IPS DF 4.7 (cell line): ENCODE data around the gene CALB2.

Source experiments
- DNase-seq: peaks from one replicate; pipeline ENCODE4 v3.0.0-alpha.2; 2013; ENCODE audit warnings: low spot score; ENCODE audit errors: extremely low read depth

CALB2 gene

DNA sequence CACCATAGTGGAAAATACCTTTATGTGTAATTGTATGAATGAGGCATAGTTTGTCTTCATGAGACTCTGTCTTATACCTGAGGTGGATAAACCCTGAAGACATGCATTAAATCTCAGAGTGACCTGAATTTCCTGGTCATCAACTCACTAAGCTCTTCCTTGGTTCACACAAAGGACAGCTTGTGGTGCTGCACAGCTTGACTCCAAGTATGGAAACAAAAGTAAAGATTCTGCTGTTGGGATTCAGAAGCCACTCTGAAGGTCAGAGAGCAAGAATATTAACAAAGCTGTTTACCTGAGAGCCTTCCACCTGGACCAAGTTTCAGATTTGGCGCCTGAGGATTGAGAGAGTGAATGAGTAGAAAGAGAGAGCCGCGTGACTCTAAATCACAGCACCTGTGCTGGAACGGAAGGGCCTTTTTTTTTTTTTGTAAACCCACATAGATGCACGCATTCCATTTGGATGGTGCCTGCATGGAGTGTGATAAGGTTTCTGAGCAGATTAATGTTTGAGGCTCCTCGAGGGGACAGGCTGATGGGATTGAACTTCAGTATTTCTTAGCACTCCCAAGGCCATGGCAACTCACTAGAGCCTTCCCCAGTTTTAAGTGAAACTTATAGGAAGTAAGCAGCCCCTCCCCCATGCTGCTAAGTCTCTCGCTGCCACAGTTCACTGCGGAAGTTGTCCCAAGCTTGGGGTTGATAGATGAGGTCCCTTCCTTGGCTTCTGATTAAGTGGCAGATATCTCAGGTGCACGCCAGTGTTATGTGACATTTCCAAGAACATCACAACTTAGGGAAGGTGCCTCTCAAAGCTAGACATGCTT, 28.7 kb downstream of the CALB2 start:
- no peak for DNase-seq

DNA sequence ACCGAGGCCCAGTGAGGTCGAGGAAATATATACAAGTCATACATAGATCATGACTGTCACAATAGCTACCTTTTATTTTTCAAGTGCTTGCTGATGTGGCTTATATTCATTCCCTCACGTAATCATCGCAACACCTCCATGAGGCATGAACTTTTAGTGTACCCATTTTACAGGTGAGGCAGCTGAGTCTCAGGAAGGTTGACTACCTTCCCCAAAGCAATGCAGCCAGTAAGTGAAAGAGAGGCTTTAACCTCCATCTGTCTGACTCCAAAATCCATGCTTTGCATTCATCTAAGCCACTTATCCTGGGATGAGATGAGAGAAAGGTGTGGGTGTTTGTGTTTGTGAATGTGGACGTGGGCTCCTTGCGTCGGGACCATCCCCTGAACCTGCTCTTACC, 30.8 kb downstream of the CALB2 start:
- no peak for DNase-seq

DNA sequence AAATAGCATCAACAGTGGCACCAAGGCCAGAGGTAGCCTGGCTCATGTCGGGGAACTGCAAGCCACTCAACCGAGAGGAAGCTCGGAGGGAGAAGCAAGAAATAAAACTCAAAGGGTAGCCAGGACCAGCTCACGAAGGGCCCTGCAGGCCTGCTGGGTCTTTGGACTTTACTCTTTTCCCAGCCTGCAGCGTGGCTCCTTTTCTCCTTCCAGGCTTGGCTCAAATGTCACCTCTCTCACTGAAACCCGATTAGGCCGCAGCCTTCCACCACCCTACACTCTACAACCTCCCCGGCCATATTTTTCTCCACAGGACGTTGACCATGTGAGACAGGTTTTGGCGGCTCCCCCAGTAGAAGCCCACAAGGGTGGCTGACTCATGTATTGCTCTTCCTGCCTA, 38.1 kb downstream of the CALB2 start:
- no peak for DNase-seq

DNA sequence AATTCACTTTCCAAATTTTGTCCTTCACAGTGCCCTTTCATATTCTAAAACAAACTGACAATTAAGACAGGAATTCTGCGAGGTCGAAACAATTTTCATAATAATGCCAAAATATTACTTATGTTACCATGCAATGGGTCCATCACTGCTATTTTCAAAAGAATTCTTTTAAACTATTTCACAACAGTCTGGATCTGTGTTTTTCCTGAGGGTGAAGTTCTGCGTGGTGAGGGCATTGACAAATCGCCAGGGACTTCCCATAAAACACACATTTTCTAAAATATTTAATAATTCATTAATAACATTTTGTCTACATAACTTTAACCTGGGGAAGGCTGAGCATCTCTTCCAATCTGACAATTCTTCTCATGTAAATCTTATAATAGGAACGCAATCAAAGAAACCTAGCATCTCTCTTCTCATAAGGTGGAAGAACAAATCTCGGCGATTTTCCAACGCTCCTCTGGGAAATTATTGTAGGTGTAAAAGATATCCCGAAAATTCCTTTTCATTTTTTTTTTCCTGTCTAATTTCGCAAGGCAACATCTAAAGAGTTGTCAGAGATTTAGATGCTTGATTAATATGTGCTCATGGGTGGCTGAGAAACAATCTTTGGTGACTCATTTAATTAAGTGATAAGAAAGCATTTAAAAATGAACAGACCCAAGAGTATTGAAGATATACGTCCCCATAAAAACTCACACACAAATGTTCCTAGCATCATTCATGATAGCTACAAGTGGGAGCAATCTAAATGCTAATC, 41.5 kb downstream of the CALB2 start:
- DNase-seq, result no peak

DNA sequence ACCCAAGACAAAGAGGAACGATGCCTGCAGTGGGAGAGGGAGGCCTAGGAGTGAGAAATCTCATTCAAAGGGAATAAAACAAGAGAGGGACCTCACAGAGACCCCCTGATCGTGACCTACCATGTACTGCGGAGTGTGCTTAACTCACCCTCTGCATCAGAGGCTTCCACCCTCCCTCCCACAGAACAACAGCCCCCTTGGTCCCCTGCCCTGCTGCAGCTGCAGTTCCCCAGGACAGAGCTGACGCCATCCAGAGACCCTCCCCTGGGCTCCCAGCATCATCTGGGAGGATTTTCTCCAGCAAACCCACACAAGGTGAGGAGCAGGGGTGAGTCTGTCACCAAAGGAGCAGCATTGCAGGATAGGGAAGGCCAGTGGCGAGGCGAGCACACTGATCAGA, 43.5 kb downstream of the CALB2 start:
- no peak for DNase-seq

DNA sequence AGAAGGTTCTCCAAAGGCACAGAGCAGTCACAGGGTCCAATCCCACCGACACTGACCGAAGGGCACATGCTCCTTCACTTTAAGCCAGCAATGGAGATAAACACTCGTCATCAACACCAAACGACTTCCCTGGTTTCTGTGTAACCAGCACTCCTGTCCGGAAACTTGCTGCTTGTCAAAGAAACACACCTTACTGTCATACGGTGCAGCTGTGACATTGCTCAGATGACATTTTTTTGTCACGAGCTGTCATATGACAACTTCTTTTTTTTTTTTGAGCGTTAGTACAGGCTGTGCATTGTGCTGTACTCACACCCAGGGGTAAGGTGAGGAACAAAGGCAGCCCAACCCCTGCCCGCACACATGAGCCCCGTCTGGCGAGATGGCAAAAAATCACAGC, 44.2 kb downstream of the CALB2 start:
- DNase-seq, result no peak

DNA sequence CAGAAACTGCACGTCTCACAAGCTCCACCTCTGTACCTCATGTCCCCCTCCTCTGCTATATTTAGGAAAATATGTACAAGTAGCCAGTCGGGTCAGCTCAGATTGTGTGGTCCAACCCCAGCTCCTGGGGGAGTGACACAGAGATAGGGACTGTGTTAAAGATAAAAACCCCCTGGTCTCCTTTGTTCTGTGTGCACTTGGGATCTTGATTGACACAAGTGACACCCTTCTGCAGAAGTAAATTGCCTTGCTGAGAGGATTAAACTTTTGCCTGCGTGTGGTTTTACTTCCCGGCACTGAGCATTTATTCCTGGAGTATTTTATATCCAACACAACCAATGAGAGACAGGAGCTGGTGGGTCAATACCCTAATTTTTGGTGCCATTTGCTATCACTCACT, 45.8 kb downstream of the CALB2 start:
- DNase-seq, result no peak

DNA sequence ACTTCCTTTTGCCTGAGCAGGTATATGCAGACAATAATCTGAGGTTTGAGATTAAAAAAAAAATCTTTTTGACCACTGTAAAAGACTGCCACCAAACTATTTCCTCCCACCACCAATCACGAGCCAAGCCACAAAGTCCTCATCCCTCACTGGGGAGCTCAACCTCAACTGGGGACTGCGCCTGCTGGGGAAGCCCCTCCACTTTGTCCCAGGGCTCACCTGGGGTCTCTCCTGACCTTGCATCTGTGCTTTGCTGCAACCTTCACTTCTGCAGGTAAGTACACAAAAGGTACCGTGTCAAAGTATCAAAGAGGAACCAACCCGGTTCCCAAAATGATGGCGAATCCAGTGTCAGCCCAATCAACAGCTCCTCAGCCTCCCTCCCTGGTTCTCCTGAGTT, 47.8 kb downstream of the CALB2 start:
- no peak for DNase-seq

DNA sequence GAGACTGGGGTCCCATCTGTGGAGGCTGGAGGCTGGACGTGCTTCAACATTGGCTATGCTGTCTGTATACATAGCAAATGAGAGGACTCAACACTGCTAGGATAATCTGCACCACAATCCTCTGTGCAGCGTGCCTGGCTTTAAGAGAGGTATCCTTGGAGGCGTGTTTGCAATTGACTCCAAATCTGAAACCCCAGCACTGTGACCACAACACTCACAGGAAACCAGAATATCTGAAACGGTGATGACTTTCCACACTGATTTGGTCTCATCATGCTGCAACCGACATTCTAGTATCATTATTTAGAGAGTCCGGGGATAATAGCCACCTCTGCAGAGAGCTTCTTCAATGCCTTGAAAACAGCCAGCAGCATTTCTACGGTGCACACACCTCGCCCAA, 48.2 kb downstream of the CALB2 start:
- DNase-seq, result no peak

DNA sequence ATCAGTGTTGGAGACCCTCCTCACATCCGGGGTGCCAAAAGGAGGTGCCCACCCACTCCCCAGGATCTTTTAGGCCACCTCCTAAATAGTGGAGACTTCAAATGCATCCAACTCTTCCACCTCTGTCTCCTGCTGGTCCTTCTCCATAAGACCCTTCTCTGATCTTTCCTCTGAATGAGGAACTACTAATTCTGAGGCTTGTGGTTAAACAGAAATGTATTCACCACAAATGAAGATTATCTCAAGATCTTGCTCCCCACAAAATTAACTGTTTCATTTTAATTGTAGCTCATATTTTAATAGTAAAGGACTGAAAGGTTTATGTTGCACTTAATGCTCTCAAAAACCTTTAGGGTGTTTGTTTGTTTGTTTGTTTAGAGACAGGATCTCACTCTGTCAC, 49.2 kb downstream of the CALB2 start:
- no peak for DNase-seq

DNA sequence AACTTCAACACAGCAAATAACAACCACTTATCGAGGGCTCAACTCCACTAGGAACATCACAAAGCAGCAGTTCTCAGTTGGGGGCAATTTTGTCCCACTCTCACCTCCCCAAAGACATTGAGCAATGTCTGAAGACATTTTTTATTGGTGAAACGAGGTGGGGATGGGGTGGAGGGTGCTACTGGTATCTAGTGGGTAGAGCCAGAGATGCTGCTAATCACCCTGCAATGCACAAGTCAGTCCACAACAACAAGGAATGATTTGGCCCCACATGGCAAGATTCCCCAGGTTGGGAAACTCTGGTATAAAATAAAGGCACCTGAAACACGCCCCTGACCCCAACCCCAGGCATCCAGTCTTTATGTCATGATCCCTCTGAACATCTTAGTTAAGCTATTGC, 50.0 kb downstream of the CALB2 start:
- DNase-seq, result no peak

DNA sequence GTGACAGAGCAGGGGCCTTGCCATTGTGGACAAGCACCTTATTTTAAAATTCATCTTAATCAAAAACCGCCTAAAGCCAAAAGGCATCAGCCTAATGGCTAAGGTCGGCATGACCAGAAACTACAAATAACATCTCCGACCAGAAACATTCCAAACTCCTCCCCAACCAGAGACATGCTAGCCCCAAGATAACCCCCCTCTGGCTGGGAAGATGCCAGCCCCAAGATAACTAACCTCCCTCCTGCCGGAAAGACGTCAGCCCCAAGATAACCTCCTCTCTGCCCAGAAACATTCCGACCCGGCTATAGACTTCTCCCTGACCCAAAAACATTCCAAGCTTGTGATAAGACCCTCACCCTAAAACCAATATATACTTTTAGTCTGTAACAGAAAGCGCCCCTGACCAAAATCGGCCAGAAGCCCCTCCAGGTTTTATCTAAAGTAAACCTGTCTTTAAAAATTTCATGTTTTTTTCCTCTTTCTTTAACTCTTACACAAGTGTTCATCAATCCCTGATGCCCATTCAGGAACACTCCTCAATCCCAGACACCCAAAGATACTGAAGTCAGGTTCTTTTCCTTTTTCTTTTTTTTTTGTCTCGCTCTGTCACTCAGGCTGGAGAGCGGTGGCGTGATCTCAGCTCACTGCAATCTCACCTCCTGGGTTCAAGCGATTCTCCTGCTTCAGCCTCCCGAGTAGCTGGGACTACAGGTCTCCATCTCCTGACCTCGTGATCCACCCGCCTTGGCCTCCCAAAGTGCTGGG, 50.7 kb downstream of the CALB2 start:
- DNase-seq, result no peak

DNA sequence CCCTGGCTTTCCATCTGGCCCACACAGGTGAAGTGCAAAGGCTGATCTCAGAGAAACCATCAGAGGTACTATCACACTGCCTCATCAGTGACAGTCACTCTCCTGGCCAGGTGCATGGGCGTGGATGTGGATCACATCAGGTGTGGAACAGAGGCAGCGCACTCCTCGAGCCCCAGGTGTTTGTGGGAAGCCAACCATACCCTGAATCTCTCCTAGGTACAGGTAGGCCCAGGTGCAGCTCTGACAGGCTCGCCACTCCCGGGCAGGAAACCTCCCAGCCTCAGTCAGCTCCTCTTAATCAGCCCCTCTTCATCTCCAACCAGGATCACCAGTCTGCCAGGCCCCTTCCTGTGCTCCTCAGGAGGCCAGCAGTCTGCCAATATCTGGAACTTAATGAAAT, 51.6 kb downstream of the CALB2 start:
- no peak for DNase-seq

DNA sequence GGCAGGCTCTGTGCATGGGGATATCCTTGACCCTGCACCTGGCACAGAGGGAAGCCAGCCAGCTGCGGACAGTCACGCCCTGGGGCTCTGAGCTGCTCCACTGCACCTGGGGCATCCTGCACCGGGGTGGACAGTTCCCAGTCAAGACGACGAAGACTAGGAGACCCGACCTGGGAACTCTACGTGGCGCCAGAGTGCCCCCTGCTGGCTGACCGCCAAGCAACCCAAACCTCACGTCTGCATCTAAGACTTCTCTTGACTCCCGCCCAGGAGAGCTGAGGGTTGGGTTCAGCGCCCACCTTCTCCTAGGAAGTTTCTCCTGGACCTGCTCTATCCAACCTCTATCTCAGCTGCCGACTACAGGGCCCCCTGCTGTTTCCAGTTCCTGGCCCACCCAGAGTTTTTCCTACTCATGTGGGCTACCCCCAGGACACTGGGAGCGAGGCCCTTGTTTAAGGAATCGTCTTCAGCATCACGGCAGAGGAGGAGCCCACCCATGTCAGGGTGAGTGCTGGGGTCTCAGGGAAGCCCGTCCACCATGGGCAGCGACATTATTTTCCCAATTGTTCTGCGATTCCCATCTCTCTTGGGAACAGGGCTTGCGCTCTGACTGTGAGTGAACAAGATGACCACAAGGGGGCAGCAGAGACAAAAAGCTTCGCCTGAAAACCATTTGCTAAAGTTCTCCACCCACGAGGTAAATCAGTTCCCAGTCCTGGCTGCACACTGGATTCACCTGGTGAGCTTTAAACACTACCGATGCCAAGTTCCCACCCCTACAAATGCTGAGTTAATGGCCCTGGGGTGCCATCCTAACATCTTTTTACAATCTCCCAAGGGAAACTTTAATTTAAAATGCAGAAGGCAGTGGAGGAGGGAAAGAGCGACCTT, 54.0 kb downstream of the CALB2 start:
- DNase-seq, result peak; percentile 81

DNA sequence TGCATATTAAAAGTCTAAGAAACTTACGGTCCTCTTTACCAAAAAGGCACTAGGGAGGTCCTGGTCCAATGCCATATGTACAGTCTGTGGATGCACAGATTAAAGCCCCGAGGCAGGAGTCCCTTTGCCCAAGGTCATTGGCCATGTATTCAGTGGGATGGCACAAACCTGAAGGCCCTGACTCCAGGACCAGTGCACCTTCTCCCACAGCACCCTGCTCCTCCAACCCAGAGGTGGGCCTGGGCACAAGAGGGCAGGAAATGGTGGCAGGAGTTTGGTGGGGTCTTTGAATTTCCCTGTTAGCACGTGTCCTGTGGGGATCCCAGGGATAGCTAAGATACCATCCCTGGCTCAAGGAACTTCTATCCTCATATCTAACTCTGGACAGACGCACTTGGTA, 54.8 kb downstream of the CALB2 start:
- no peak for DNase-seq

DNA sequence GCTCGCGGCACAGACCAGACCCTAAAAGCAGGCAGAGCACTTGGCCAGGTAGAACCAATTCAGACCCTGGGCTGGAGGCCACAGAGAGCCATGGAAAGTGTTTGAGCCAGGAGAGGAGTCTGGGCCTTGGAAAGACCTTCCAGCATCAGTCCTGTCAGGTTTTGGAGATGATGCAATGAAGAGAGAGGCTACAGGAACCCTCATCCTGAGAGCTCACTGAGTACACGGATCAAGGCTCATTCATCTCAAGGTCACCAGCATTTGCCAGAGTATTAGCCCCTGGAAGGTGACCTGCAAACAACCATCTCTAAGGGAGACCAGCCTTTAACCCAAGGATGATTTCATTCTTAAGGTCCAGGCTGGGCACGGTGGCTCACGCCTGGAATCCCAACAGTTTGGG, 55.5 kb downstream of the CALB2 start:
- DNase-seq, result no peak

DNA sequence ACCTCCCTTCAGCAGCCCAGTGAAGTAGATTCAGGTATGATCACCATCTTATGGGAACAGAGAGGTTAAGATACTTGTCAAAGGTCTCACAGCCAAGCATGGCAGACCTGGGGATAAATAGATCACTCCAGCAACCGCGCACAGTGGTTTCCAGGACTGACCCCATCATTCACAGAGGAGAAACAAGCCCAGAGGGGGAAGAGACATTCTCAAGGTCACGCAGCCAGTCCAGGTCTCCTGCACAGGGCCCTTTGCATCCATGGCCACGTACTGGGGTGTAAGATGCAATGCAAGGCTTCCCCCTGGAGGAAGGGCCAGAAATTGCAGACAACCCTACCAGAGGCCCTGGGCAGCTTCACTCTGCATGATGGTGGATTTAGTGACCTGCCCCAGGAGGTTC, 63.4 kb downstream of the CALB2 start:
- DNase-seq, result no peak

DNA sequence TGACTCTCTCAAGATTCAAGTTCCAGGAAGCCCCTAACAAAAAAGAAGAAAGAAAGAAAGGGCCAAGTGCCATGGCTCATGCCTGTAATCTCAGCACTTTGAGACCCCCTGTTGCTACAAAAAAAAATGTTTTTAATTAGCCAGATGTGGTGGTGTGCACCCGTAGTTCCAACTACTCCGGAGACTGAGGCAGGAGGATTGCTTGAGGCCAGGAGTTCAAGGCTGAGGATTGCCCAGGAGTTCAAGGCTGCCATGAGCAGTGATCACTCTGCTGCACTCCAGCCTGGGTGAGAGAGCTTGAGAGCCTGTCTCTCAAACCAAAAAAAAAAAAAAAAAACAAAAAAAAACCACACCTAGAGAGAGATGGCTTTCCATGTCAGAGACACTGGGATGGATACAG, 64.5 kb downstream of the CALB2 start:
- no peak for DNase-seq

DNA sequence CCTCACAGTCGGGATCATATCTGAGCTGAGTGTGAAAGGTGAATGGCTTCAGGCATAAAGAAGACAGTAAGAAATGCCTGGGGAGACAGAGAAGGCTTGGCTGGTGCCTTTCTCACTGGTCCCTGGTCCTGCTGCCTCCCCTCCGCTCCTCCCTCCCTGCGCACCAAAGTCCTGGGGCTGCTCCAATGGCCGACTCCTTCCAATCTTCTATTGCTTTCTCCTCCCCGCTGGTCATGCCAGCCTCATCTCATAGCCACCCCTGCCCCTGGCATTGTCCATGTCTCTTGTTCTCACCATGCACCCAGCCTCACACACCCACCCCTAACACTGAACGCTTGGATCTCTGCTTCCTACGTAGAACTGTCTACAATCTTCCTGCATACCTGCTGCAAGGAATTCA, 65.3 kb downstream of the CALB2 start:
- no peak for DNase-seq

DNA sequence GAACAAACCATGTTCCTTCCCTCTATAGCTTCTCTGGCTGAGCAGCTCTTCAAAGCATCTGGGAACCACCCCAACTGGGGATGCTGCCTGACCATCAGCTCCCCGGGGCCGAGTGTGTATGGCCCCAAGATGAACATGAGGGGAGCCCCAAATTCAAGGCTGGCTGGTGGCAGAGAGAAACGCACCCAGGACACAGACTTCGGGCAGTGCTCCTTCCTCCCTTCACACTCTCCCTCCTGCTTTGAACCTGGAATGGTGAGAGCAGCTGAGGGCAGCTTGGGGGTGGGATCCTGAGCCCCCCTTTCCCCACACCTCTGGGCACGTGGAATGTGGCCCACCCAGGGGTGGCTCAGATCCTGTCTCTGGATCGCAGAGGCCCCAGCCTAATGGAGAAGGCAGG, 66.1 kb downstream of the CALB2 start:
- DNase-seq, result no peak

DNA sequence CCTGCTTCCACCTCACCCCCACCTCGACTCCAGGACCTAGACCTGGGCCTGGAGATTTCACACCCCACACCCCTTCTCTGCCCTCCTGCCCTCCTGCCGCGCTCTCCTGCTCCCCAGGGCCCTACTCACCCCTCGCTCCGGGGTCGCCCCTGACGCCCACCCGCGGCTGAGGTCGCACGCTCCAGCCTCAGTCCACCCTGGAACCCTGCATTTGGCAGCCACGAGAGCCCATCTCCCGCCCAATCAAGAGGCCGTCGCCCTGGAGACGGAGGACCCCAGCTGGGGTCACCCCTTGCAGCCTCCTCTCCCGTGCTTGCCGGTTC, 67.2 kb downstream of the CALB2 start:
- DNase-seq, result no peak
